Heart left ventricle (tissue), 13 donors: ENCODE measurements around the gene DUSP19.

Experiments
- CTCF ChIP-seq, 12 donors: fragments of 200-600 bp; sonication (generic) in 4 of 12; IDR thresholded peaks; one replicate each; pipeline versions ENCODE4 v1.5.0 to v1.8.0; 2018 to 2022; ENCODE audit warnings: antibody characterized with exemption in 12 of 12, mild to moderate bottlenecking in 5 of 12
- POLR2A ChIP-seq, 2 donors: fragments of 450-650 bp; IDR thresholded peaks; one replicate each; pipeline ENCODE4 v1.6.1; 2017; ENCODE audit warnings: antibody characterized with exemption in 2 of 2, mild to moderate bottlenecking in 2 of 2, moderate library complexity in 2 of 2
- donor health status: ischemic (EF 13 %, LVEDD 7.1; RV severe dilation, severe dysfunction).
- donor health status: DM: no; HTN: yes; CAD: no.
- donor health status: DM: no; HTN: no; CAD: no.
- donor health status: ischemic (EF 25% LVEDD 6.9; RV normal size, moderate dysfunction).
- donor health status: ischemic (EF 25% LVEDD 5.7; RV mildly dilated, moderate dysfunction).
- donor health status: ischemic (EF 35%, LVEDD 5.7; RV mildly dilated, moderate dysfunction).
- donor health status: nonischemic (EF 11% LVEDD 7.7; RV severe dilation, severe dysfunction).
- donor health status: DM: yes; HTN: yes; CAD: no.
- donor health status: PGD.
- donor health status: ischemic (EF 29% LVEDD 5.4; RV normal size, mild dysfunction).
- donor health status: nonischemic (EF 23%, LVEDD 6.1; RV moderate dilation, normal function).

- TF ChIP-seq CTCF (IDR thresholded peaks at IDR 0.05) (no peak), POLR2A (IDR thresholded peaks at IDR 0.05) (no peak)
These were observed 27.0 kb downstream of the DUSP19 start for GRCh38 chr2:183105402-183106134.
